Myocyte (in vitro differentiated cells): Measurements from ENCODE around the gene IGDCC3. TPM values are rescaled to one million over a fixed set of nuclear protein-coding genes. Genes with fewer than 3 reads are reported as not detected.

Experiments used
- DNase-seq: peaks from one replicate; pipeline ENCODE4 v3.0.0-alpha.2; 2012; ENCODE audit warnings: low read depth
- total RNA-seq: library from RNA; depleted of rRNA; stranded (reverse); fragments of >200 nt; gene quantifications from 2 replicates; pipeline ENCODE4 v1.2.3, GENCODE V29; 2014

The IGDCC3 gene
- total RNA-seq, 1 donor from 2014 or later: 0.08 TPM

GRCh38 chr15:65329288-65329983, 48.4 kb downstream of the IGDCC3 start:
- DNase-seq: no peak

DNA sequence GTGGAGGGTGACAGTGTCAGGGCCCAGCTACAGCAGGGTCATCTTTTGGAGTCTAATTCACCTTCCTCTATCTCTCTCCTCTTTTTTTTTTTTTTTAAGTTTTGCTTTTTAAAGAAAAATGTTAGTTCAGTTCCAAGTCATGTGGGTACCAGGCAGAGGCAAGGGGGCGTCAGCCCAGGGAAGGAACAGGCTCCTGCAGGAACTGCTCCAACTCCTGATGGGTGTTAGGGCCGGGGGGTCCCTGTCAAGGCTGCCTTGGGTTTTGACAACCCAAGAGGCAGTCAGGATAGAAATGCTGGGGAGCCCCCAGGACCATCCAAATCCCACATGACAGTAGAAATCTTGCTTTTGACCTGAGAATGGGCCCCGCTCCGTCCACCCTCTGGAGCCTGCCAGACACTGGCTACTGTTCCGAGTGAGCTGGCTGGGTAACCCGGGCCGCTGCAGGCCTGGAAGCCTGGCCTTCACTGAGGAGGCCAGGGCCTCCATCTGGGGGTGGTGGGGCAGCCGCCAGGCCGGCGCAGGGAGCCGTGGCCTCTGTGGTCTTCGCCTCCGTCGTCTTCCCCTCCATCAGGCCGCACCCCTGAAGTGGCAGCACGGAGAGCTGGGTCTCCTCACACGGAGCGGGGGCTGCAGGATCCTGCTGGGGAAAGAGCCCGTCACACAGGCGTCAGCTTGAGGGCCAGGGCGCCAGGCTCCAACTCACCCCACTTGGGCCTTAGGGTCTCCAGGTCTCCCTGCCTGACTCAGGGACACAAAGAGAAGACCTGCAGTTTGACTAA, 49.1 kb downstream of the IGDCC3 start:
- no peak for DNase-seq

- no peak for DNase-seq
Measured at GRCh38 chr15:65327651-65328393, 50.0 kb downstream of the IGDCC3 start.

GRCh38 chr15:65326818-65327217, 51.0 kb downstream of the IGDCC3 start:
- no peak for DNase-seq

DNA sequence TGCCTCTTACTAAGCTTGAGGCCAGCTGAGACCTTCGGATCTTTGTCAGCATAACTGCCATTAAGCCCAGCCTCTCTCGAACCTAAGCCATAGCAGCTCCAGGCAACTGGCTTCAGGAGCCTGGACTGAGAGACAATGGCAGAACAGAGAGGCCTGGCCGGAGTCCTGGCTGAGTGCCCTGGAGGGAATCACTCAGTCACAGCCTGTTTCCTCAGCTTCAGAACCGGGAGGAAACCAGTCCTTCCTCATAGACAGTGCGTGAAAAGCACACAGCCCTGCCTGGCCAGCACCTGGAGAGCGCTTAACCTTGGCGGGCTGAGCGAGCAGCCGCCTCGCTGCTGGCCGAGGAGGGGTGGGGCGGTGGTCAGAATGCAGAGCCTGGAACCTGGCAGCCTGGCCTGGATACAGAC, 51.7 kb downstream of the IGDCC3 start:
- DNase-seq: no peak

- DNase-seq: peak; percentile 99
Measured at GRCh38 chr15:65323071-65323511, 54.7 kb downstream of the IGDCC3 start.

DNA sequence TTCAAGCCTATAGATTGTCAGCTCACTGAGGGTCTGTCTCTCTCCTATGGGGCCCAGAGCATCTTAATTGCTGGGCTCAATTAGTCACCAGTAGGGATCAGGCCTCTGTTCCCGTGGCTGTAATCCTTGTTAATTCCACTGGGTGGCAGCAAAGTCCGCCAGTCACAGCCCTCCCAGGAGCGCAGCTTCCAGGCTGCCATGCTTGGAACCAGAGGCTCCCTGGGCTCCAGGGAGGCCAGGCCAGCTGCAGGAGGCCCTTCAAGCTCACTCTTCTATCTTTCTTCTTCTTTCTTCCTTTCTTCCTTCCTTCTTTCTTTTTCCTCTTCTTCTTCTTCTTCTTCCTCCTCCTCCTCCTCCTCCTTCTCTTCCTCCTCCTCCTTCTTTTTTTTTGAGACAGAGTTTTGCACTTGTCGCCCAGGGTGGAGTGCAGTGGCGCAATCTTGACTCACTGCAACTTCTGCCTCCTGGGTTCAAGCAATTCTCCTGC, 58.9 kb downstream of the IGDCC3 start:
- peak; percentile 84 for DNase-seq

DNA sequence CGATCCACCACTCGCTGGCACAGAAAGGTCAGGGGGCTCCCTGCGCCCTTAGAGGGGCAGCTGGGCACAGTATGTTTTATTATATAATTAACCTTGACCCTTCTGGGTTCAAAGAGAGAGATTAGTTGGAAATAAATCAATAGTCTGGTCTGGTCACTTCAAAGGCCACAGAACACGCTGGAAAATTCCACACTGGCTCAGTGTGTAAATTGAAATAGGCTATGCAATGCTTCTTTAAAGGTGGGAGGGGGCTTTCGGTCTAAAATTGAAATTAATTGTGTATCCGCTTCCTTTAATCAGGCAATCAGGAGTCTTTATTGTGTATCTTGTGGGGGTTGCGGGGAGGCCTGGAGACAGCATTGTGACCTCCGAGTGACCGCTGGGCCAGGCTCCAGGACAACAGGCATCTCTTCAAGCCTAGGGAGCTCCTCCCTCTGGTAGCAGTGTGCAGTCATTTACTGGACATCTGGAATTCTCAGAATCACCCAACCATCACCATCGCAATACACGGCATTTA, 65.3 kb downstream of the IGDCC3 start:
- no peak for DNase-seq

DNA sequence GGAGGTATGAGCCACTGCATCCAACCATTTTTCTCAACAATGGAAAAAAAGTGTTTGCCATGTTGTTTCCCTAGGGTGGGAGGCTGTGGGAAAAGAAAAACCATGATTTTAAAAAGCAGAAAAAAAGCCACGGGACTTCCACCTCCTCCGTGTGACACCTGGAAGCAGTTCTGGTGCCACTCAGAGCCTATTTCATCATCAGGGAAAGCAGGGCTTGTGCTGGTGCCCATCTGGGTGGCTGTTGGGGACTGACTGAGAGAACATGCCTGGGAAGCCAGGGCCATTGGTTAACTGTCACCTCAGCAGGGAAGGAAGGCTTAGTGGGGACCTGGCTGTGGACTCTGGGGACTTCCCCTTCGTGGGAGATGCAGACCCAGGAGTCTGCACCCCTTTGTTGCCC, 66.0 kb downstream of the IGDCC3 start:
- DNase-seq: no peak

DNA sequence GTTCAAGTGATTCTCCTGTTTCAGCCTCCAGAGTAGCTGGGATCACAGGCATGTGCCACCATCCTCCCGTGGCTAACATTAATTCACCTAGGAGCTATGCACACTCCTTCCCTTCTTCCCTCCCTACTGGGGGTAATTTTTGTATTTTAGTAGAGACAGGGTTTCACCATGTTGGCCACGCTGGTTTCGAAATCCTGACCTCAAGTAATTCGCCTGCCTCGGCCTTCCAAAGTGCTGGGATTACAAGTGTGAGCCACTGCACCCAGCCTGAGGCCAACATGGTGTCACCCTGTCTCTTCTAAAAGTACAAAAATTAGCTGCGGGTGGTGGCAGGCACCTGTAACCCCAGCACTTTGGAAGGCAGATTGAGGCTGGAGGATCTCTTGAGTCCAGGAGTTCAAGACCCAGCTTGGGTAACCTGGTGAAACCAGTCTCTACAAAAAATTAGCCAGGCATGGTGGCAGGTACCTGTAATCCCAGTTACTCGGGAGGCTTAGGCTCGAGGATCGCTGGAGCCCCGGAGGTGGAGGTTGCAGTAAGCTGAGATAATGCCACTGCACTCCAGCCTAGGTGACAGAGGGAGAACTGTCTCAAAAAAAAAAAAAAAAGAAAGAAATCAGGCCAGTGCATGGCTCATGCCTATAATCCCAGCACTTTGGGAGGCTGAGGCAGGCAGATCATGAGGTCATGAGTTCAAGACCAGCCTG, 67.2 kb downstream of the IGDCC3 start:
- DNase-seq: no peak

DNA sequence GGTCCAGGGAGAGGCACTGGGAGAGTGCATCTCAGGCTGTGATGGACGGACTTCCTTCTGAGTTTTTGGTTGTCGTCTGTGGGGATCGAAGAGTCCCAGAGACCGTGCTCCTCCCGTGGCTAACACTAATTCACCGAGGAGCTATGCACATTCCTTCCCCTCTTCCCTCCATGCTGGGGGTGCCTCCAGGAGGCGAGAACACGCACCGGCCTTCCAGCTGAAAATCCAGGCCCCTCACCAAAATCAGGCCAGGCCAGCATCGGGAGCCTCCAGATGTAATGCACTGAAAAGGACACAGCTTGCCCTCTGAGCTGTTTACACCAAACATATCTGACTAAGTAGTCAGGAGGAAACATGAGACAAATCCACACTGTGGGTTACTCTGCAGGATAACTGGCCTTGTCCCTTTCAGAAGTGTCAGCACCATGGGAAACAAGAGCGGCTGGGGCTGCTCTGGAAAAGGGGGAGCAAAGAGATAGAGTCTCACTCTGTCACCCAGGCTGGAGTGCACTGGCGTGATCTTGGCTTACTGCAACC, 67.9 kb downstream of the IGDCC3 start:
- DNase-seq: peak; percentile 39

DNA sequence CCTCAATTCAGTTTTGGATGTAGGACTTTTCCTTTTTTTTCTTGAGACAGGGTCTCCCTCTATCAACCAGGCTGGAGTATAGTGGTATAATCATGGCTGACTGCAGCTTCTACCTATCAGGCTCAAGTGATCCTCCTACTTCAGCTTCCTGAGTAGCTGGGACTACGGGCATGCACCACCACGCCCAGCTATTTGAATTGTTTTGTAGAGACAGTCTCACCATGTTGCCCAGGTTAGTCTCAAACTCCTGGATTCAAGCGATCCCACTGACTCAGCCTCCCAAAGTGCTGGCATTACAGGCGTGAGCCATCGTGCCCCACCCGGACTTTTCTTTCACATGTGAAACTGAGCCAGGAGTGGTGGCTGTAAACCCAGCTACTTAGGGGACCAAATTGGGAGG, 69.8 kb downstream of the IGDCC3 start:
- DNase-seq: no peak

DNA sequence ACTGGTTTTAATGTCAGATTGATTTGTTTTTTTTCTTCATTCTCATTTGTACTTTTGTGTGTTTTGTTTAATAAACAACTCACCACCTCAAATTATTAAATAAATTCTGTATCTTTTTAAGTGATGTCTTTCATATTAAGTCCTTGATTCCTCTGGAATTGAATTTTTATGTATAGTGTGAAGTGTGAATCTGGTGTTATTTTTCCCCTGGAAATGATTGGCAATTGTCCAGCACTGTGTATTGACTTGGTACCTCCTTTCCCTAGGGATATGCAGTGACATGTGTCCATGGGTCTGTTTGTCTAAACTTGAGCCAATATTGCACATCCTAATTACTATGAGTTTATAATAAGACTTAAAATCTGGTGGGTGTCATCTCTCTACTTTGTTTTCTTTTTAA, 71.3 kb downstream of the IGDCC3 start:
- no peak for DNase-seq

- DNase-seq: no peak
Measured at GRCh38 chr15:65305776-65306175, 72.0 kb downstream of the IGDCC3 start.

- DNase-seq: no peak
Measured at GRCh38 chr15:65305150-65305758, 72.5 kb downstream of the IGDCC3 start.

DNA sequence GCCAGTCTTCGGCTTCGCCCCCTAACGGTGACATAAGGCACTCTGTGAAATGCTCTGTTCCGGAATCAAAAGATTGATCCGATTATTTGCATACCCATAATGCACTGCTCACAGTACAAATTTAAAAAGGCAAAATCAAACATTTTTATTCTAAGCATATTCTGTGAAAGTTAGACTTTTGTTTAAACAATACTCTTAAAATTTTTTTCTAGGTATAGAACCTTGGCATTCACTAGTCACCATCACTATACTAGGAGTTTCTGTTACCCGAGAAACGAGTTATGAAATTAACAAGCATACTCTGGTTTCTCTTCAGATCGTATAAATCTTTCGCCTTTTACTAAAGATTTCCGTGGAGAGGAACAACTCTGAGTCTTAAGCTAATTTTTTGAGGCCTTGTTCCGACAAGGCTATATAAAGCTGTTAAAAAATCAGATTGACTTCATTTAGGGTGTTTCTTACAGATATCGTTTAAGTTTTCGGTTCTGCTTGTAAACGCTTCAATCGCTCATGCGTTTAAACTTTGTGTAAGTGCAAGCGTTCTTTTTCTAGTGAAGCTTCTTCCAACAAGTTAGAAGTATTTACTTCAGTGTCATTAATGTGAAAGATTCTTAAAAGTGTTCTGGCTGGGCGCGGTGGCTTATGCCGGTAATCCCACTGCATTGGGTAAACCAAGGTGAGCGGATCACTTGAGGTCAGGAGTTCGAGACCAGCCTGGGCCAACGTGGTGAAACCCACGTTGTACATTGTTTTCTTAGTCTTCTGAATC, 73.2 kb downstream of the IGDCC3 start, which contains the start of gene RNU5B-1:
Gene RNU5B-1, plus strand, starts transcription at position 297 of the 769 bp plus-strand sequence.
- DNase-seq: peak; percentile 93

DNA sequence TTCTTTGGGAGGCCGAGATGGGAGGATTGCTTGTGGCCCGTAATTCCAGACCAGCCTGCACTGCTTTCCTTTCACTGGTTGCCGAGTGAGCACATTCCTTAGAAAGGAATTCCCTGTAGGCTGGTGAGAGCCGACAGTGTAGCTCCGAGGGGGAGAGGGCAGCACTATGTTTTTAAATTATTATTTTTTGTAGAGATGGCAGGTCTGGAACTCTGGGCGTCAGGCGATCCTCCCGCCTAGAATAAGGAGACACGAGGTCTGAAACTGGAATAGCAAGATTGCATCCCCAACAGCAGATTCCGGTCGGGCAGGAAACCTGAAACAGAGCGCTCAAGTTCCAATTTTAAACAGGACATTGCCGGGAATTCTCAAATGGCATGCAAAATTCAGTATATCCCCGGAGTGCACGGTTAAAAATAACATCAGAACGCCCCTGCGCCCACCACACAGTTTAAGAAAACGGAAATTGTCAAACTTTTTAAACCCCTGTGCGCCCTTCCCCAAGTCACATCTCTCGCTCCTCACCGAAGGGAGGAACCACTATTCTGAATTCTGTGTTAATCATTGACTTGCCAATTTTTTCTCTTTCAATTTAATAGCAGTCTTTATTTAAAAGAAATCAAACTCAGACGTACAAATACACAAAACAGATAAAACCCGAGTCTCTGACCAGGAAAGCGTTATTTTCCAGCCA, 74.0 kb downstream of the IGDCC3 start:
- DNase-seq: peak; percentile 75

- no peak for DNase-seq
Measured at GRCh38 chr15:65302061-65302460, 75.7 kb downstream of the IGDCC3 start.
